ENCODE data around the gene ATOH7. TPM values are rescaled to one million over a fixed set of nuclear protein-coding genes. Genes with fewer than 3 reads are reported as not detected.
"Not testable (repeated sequence)": the region's sequence is repeated elsewhere in the genome, so short reads cannot be mapped to it uniquely, and the experiment has no call there.

The ATOH7 gene
- polyA plus RNA-seq = 0.04 to 0.07 TPM in 2 of 3 replicates, not detected in the other
- polyA plus RNA-seq (2011; ENCODE audit: low read depth) = not detected
- polyA plus RNA-seq (2011; cell fraction: cytosol; rRNA removed) = 0.05 TPM in 1 of 2 replicates, not detected in the other
- not detected in 2 replicates for polyA plus RNA-seq (2011; cell fraction: nucleus; rRNA removed)
- polyA plus RNA-seq (2012; ENCODE audit: low replicate concordance) = 0.07 TPM in 1 of 2 replicates, not detected in the other
- not detected in 3 replicates for polyA minus RNA-seq
- polyA minus RNA-seq (2011; cell fraction: cytosol; rRNA and poly(A)+ RNA removed) = not detected
- not detected in 2 replicates for polyA minus RNA-seq (2011; cell fraction: nucleus; rRNA and poly(A)+ RNA removed)

- H3K9ac ChIP-seq (ENCODE audit: control insufficient read depth, extremely low read depth, insufficient read depth, low read length) = peak within 1 kb of the TSS; percentile 65
- FAIRE-seq = no peak
- peaks cover 4% of the 10 kb centered on the region for H3K4me1 ChIP-seq (ENCODE audit: control insufficient read depth, extremely low read depth, insufficient read depth, low read length)
- no peaks in the 10 kb centered on the region for H3K36me3 ChIP-seq (ENCODE audit: control insufficient read depth in 2 of 2, extremely low read depth in 1 of 2, insufficient read depth in 2 of 2, low read length in 2 of 2)
- peak within 1 kb of the TSS; percentile 49 to 70 (median 69) for H3K4me3 ChIP-seq (ENCODE audit: control insufficient read depth in 2 of 3, extremely low read depth in 1 of 3, insufficient read depth in 2 of 3, low read depth in 1 of 3, low read length in 3 of 3)
- no peak within 1 kb of the TSS for H3K27ac ChIP-seq (ENCODE audit: control insufficient read depth, insufficient read depth, low read length)
- H3K9me3 ChIP-seq (ENCODE audit: control insufficient read depth, low read depth, low read length) = no peaks in the 10 kb centered on the region
- no peaks in the 10 kb centered on the region for H3K9me1 ChIP-seq (ENCODE audit: control insufficient read depth, extremely low read depth, insufficient read depth, low read length)
- no peak for DNase-seq (ENCODE audit: low read depth, low spot score)
- no peaks in the 10 kb centered on the region for H4K20me1 ChIP-seq (ENCODE audit: control insufficient read depth, extremely low read depth, insufficient read depth, low read length)
- dilution Hi-C loops (cut with MboI; ENCODE audit: extremely low pct_ligation_motif_present, low sequenced_read_pairs) = no loop called here
- no peaks in the 10 kb centered on the region for H3K27me3 ChIP-seq (ENCODE audit: control insufficient read depth, extremely low read depth, insufficient read depth, low read length)
- H3K79me2 ChIP-seq (ENCODE audit: control insufficient read depth, insufficient read depth, low read length) = no peaks in the 10 kb centered on the region
- TF ChIP-seq EZH2 (IDR thresholded peaks at IDR 0.05; ENCODE audit: low read length) (no peak), CTCF (optimal IDR thresholded peaks at IDR 0.05 in 1 of 3, IDR thresholded peaks at IDR 0.05 in 1 of 3, conservative IDR thresholded peaks at IDR 0.05 in 1 of 3; ENCODE audit: extremely low read depth in 1 of 3, insufficient read depth in 2 of 3, low read length in 3 of 3) (no peak)
- peak within 1 kb of the TSS; percentile 80 for H3K4me2 ChIP-seq (ENCODE audit: control insufficient read depth, extremely low read depth, insufficient read depth, low read depth, low read length)
- peak within 1 kb of the TSS; percentile 98 for H2AFZ ChIP-seq (ENCODE audit: control insufficient read depth, low read length)
Observed at GRCh38 chr10:68231817-68232251, at the start of gene ATOH7. Gene ATOH7 (minus strand): TSS chr10:68232113. CDS start chr10:68231677, 436 bp downstream.

GRCh38 chr10:68280758-68281157, 48.8 kb upstream of the ATOH7 start:
- TF ChIP-seq EZH2 (IDR thresholded peaks at IDR 0.05; ENCODE audit: low read length) = no peak
- TF ChIP-seq CTCF (optimal IDR thresholded peaks at IDR 0.05 in 1 of 3, IDR thresholded peaks at IDR 0.05 in 1 of 3, conservative IDR thresholded peaks at IDR 0.05 in 1 of 3; ENCODE audit: extremely low read depth in 1 of 3, insufficient read depth in 2 of 3, low read length in 3 of 3) = no peak
- Histone ChIP-seq H2AFZ (ENCODE audit: control insufficient read depth, low read length) (no peak overlapping the region), H3K9me3 (ENCODE audit: control insufficient read depth, low read depth, low read length) (no peaks in the 10 kb centered on the region), H3K27me3 (ENCODE audit: control insufficient read depth, extremely low read depth, insufficient read depth, low read length) (no peaks in the 10 kb centered on the region), H3K27ac (ENCODE audit: control insufficient read depth, insufficient read depth, low read length) (no peak overlapping the region), H4K20me1 (ENCODE audit: control insufficient read depth, extremely low read depth, insufficient read depth, low read length) (no peaks in the 10 kb centered on the region), H3K4me3 (ENCODE audit: control insufficient read depth in 2 of 3, extremely low read depth in 1 of 3, insufficient read depth in 2 of 3, low read depth in 1 of 3, low read length in 3 of 3) (no peak overlapping the region), H3K9ac (ENCODE audit: control insufficient read depth, extremely low read depth, insufficient read depth, low read length) (no peak overlapping the region), H3K4me2 (ENCODE audit: control insufficient read depth, extremely low read depth, insufficient read depth, low read depth, low read length) (no peak overlapping the region), H3K9me1 (ENCODE audit: control insufficient read depth, extremely low read depth, insufficient read depth, low read length) (no peaks in the 10 kb centered on the region), H3K4me1 (ENCODE audit: control insufficient read depth, extremely low read depth, insufficient read depth, low read length) (no peaks in the 10 kb centered on the region), H3K79me2 (ENCODE audit: control insufficient read depth, insufficient read depth, low read length) (no peaks in the 10 kb centered on the region), H3K36me3 (ENCODE audit: control insufficient read depth in 2 of 2, extremely low read depth in 1 of 2, insufficient read depth in 2 of 2, low read length in 2 of 2) (no peaks in the 10 kb centered on the region)
- FAIRE-seq (no peak), DNase-seq (ENCODE audit: low read depth, low spot score) (no peak)
- dilution Hi-C loops (cut with MboI; ENCODE audit: extremely low pct_ligation_motif_present, low sequenced_read_pairs) = no loop called here

GRCh38 chr10:68278906-68279753, 47.2 kb upstream of the ATOH7 start:
- H3K79me2 ChIP-seq (ENCODE audit: control insufficient read depth, insufficient read depth, low read length); H2AFZ ChIP-seq (ENCODE audit: control insufficient read depth, low read length); H3K9ac ChIP-seq (ENCODE audit: control insufficient read depth, extremely low read depth, insufficient read depth, low read length); H3K9me1 ChIP-seq (ENCODE audit: control insufficient read depth, extremely low read depth, insufficient read depth, low read length); H4K20me1 ChIP-seq (ENCODE audit: control insufficient read depth, extremely low read depth, insufficient read depth, low read length); H3K27ac ChIP-seq (ENCODE audit: control insufficient read depth, insufficient read depth, low read length); H3K4me1 ChIP-seq (ENCODE audit: control insufficient read depth, extremely low read depth, insufficient read depth, low read length); DNase-seq (ENCODE audit: low read depth, low spot score); FAIRE-seq; H3K4me3 ChIP-seq (ENCODE audit: control insufficient read depth in 2 of 3, extremely low read depth in 1 of 3, insufficient read depth in 2 of 3, low read depth in 1 of 3, low read length in 3 of 3); H3K9me3 ChIP-seq (ENCODE audit: control insufficient read depth, low read depth, low read length); H3K27me3 ChIP-seq (ENCODE audit: control insufficient read depth, extremely low read depth, insufficient read depth, low read length); H3K4me2 ChIP-seq (ENCODE audit: control insufficient read depth, extremely low read depth, insufficient read depth, low read depth, low read length); H3K36me3 ChIP-seq (ENCODE audit: control insufficient read depth in 2 of 2, extremely low read depth in 1 of 2, insufficient read depth in 2 of 2, low read length in 2 of 2); dilution Hi-C loops (cut with MboI; ENCODE audit: extremely low pct_ligation_motif_present, low sequenced_read_pairs): not testable (repeated sequence)

Data from keratinocyte (primary cell).